HL-60 (cell line): ENCODE results near the gene MNAT1.

Experiments used
- DNase-seq, 2 experiments: peaks; one replicate each; pipeline ENCODE4 v3.0.0-alpha.2; 2010 to 2020; ENCODE audit warnings: low read depth in 1 of 2, low spot score in 1 of 2
- H3K27ac ChIP-seq: fragments of 250-450 bp; sonication (Bioruptor Pico); replicated peaks from 2 replicates; pipeline ENCODE4 v1.5.1; 2020; ENCODE audit warnings: mild to moderate bottlenecking, moderate library complexity
- H3K27me3 ChIP-seq: fragments of 250-450 bp; sonication (Bioruptor Pico); 2 replicates; pipeline ENCODE4 v1.5.1; 2021; ENCODE audit warnings: mild to moderate bottlenecking, moderate library complexity; ENCODE audit not compliant: insufficient read depth, poor library complexity, severe bottlenecking
- H3K4me3 ChIP-seq: replicated peaks from 2 replicates; pipeline ENCODE4 v1.5.1; 2011; ENCODE audit warnings: mild to moderate bottlenecking, control low read depth, low read length; ENCODE audit not compliant: insufficient read depth
- GABPA ChIP-seq: IDR thresholded peaks from 2 replicates; pipeline ENCODE4 v1.6.1; 2012; ENCODE audit warnings: low read depth
- POLR2AphosphoS5 ChIP-seq: IDR thresholded peaks from 2 replicates; pipeline ENCODE4 v1.6.1; 2012; ENCODE audit warnings: low read depth
- REST ChIP-seq: IDR thresholded peaks from 2 replicates; pipeline ENCODE4 v1.6.1; 2012; ENCODE audit warnings: low read depth; ENCODE audit not compliant: insufficient replicate concordance
- SPI1 ChIP-seq: IDR thresholded peaks from 2 replicates; pipeline ENCODE4 v1.6.1; 2012; ENCODE audit warnings: low read depth, mild to moderate bottlenecking, borderline replicate concordance
- TF ChIP-seq, protein P1 (sequence below): IDR thresholded peaks from one replicate; pipeline ENCODE4 v1.5.1; 2011; ENCODE audit warnings: low read length, control low read depth, inconsistent platforms; ENCODE audit not compliant: insufficient read depth

Gene MNAT1

GRCh38 chr14:60867503-60868172, 133.1 kb downstream of the MNAT1 start:
- no peak overlapping the region for H3K27ac ChIP-seq
- TF ChIP-seq REST (no peak), GABPA (no peak), POLR2AphosphoS5 (no peak), SPI1 (no peak)
- TF ChIP-seq, protein P1, sequence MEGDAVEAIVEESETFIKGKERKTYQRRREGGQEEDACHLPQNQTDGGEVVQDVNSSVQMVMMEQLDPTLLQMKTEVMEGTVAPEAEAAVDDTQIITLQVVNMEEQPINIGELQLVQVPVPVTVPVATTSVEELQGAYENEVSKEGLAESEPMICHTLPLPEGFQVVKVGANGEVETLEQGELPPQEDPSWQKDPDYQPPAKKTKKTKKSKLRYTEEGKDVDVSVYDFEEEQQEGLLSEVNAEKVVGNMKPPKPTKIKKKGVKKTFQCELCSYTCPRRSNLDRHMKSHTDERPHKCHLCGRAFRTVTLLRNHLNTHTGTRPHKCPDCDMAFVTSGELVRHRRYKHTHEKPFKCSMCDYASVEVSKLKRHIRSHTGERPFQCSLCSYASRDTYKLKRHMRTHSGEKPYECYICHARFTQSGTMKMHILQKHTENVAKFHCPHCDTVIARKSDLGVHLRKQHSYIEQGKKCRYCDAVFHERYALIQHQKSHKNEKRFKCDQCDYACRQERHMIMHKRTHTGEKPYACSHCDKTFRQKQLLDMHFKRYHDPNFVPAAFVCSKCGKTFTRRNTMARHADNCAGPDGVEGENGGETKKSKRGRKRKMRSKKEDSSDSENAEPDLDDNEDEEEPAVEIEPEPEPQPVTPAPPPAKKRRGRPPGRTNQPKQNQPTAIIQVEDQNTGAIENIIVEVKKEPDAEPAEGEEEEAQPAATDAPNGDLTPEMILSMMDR: no peak
- no peak overlapping the region for H3K4me3 ChIP-seq
- no peak for DNase-seq
- no peaks in the 10 kb centered on the region for H3K27me3 ChIP-seq

GRCh38 chr14:60878121-60878520, 143.6 kb downstream of the MNAT1 start:
- Histone ChIP-seq H3K4me3 (no peak overlapping the region), H3K27me3 (no peaks in the 10 kb centered on the region), H3K27ac (no peak overlapping the region)
- no peak for TF ChIP-seq GABPA
- TF ChIP-seq, protein P1: no peak
- no peak for DNase-seq

GRCh38 chr14:60878536-60878935, 144.0 kb downstream of the MNAT1 start:
- TF ChIP-seq REST (no peak), POLR2AphosphoS5 (no peak), GABPA (no peak), SPI1 (no peak)
- TF ChIP-seq, protein P1: no peak
- Histone ChIP-seq H3K27ac (no peak overlapping the region), H3K4me3 (no peak overlapping the region), H3K27me3 (no peaks in the 10 kb centered on the region)
- DNase-seq: no peak

GRCh38 chr14:60882219-60882618, 147.7 kb downstream of the MNAT1 start:
- TF ChIP-seq GABPA (no peak), REST (no peak)
- H3K4me3 ChIP-seq: no peak overlapping the region
- no peak for DNase-seq
- H3K27me3 ChIP-seq: no peaks in the 10 kb centered on the region
- no peak overlapping the region for H3K27ac ChIP-seq
